Lung microvascular endothelial cell (primary cell): ENCODE results near the gene ZEB1. TPM values are rescaled to one million over a fixed set of nuclear protein-coding genes. Genes with fewer than 3 reads are reported as not detected.
"Not testable (repeated sequence)": the region's sequence is repeated elsewhere in the genome, so short reads cannot be mapped to it uniquely, and the experiment has no call there.

Experiments
- DNase-seq, 2 donors: peaks; one replicate each; pipeline versions ENCODE4 v3.0.0 to v3.0.0-alpha.2; 2010; ENCODE audit warnings: low read depth in 2 of 2
- total RNA-seq: library from RNA; depleted of rRNA; stranded (reverse); fragments of >200 nt; gene quantifications from 2 replicates; pipeline ENCODE4 v1.2.1, GENCODE V29; 2014

ZEB1 gene
- total RNA-seq, 1 donor from 2014 or later = 69.4 TPM

DNA sequence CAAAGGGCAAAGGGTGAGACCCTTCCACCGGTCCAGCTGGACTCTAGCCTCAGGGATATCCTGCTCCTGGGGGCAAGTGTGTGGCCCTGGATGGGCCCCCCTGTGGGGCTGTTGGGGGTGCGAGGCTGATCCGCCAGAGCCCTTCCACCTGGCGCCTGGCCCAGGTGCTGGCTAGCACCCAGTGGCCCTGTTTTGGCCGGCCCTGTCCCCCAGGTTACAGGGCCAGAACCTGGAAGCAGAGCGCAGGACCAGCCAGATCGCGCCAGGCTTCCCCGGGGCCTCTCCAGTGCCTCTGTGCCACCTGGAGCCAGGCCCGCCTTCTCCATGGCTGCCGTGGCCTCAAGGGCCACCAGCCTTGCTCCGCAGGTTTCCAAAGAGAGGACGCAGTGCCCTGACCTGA is 45.2 kb downstream of the ZEB1 start:
- not testable (repeated sequence) for DNase-seq

DNA sequence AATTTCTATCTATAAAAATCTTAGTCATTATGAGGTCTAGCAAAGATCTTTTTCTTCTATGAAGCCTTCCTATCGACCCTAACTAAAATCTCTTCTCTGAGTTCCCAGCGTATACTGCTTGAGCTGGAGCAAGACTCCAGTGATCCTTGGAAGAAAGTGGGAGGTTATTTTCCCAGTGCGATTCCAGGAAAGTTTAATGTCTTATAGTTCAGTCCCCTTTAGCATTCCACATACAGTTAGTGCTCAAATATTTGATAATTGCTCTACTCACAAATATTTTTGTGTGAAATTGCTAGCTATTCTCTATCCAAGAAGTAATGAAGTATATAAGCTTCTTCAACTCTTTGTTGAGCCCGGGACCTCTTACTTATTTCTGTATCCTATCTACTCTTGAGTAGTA is 47.7 kb downstream of the ZEB1 start:
- DNase-seq = no peak

DNA sequence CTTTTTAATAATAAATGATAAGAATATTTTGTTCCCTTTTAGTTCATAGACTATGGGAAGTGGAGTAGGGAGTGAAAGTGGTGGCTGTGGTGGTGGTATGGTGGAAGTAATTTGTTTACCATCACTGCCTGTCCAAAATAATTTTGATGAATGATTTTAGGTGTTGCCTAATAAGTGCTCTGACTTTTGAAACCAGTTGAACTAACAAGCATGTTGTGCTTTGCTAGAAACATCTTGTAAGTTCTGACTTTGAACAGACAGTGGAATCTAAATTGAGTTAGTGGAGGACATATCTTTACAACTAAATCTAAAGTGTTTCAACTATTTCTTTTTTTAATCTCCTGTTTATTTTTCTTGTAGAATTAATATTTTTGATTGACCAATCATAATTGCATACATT is 49.7 kb downstream of the ZEB1 start:
- DNase-seq = no peak

DNA sequence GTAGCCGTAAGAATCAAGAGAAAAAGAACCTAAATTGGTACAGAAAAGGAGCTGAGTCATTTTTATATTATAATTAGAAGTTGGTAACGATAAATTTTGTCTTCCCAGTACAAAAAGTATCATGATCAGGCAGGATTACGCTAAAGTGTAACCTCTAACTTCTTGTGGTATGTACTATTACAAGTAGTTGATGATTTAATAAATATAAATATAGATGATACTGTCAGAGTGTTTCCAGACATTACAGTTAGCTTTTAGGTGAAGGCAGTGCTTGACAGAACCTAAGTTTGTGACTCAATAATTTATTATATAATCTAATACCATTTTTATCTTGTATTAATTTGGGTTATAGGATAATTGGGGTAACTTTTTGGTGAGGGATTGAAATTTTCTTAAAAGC is 53.4 kb downstream of the ZEB1 start:
- no peak for DNase-seq

DNA sequence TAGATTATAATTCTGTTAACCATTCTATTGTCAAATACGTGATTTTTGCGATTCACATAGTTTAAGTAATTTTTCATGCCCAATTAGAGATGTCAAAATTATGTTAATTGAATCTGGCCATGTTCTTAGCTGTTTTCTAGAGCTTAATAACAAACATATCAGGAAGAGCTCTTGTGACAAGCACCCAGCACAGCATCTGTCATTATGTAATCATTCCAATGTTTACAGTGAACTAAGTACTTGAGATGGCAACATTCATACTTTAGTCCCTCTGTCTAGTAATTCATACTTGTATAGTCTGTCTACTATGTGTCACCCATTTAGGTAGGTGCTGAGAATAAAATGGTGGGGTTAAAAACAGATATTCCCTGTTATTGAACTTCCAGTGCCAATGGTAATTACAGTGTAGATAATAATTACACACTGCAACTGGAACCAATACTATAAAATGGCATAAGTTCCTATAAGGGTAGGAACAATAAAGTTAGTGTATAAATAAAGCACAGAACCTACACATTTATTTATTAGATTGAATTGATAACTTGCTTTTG is 55.2 kb downstream of the ZEB1 start:
- peak in 1 of 2 donors; percentile 44 for DNase-seq

GRCh38 chr10:31381171-31381570 is 62.2 kb downstream of the ZEB1 start:
- DNase-seq = no peak

GRCh38 chr10:31381766-31382316 is 62.8 kb downstream of the ZEB1 start:
- DNase-seq = peak in 1 of 2 donors; percentile 55

DNA sequence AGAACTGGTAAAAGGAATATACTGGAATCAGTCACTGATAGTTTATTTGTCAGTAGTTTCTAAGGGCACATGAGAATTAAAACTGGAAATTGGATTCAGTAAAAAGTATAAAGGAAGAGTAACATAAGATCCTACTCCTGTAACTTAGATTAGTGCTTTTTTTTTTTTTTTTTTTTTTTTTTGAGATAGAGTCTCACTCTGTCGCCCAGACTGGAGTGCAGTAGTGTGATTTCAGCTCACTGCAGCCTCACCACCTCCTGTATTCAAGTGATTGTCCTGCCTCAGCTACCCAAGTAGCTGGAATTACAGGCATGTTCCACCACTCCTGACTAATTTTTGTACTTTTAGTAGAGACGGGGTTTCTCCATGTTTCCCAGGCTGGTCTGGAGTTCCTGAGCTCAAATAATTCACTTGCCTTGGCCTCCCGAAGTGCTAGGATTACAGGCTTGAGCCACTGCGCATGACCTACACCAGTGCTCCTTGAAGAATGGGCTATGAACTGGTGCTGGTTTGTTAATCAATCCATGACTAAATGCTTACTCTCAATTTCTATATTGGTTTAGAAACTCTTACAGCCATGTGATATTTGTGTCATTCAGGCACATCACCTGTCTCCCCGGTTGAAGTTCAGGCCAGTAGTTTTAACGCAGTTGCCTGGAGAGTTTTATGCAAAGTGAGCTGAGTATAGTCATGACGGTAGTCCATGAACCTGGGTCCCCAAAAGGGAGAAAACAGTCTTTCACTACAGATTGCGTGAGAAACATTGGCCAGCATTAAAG is 65.0 kb downstream of the ZEB1 start:
- DNase-seq = no peak

GRCh38 chr10:31384589-31384949 is 65.6 kb downstream of the ZEB1 start:
- DNase-seq = peak in 1 of 2 donors; percentile 77

- no peak for DNase-seq
Observed at GRCh38 chr10:31390804-31391203, 71.8 kb downstream of the ZEB1 start.

GRCh38 chr10:31393844-31394243 is 74.8 kb downstream of the ZEB1 start:
- DNase-seq = no peak

- DNase-seq = no peak
Observed at GRCh38 chr10:31395695-31396094, 76.7 kb downstream of the ZEB1 start.

DNA sequence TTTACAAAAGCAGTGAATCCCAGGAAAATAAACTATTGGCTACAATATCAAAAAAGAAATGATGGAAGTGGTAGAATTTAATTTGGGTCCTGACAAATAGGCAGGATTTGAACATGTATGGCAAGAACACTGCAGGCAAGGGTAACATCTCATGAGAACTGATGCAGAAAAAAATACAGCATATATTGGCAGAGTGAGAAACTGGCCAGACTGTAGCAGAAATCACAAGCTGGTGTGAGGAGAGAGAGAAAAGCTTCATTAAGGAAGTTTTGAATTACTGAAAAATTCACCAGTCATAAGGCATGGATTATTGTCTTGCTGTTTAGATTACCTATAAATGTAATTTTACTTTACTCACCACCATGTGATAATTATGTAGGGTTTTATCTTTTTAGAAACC is 77.4 kb downstream of the ZEB1 start:
- no peak for DNase-seq

- no peak for DNase-seq
Observed at GRCh38 chr10:31397852-31398251, 78.8 kb downstream of the ZEB1 start.

DNA sequence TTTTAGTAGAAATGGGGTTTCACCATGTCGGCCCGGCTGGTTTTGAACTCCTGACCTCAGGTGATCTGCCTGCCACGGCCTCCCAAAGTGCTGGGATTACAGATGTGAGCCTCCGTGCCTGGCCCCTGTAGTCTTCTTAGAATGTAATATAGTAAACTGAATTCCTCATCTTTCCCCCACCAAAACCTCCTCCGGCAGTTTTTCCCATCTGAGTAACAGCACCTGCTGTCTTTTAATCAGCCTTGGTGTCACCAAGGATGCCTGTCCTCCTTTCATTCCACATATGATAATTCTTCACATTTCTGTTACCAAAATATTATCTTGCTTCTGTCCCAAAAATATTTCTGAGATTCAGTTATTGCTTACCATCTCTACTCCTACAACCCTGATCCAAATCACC is 80.2 kb downstream of the ZEB1 start:
- DNase-seq = no peak

DNA sequence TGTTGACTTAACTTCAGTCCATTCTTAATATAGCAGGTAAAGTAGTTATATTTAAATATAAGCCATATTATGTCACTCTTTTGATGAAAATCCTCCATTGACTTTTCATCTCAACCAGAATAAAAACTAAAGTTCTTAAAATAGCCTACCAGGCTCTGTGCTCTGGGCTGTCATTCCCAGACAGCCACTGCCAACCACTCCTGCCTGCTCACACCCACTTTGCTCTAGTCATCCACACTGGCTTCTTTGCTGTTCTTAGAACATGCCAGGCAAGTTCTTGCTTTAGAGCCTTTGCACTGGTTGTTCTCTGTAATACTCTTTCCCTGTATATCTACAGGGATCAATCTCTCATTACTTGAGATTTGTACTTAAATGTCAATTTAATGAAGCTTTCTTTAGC is 80.6 kb downstream of the ZEB1 start:
- no peak for DNase-seq

- DNase-seq = no peak
Observed at GRCh38 chr10:31401287-31401686, 82.3 kb downstream of the ZEB1 start.

GRCh38 chr10:31404640-31405039 is 85.6 kb downstream of the ZEB1 start:
- peak in 1 of 2 donors; percentile 48 for DNase-seq

DNA sequence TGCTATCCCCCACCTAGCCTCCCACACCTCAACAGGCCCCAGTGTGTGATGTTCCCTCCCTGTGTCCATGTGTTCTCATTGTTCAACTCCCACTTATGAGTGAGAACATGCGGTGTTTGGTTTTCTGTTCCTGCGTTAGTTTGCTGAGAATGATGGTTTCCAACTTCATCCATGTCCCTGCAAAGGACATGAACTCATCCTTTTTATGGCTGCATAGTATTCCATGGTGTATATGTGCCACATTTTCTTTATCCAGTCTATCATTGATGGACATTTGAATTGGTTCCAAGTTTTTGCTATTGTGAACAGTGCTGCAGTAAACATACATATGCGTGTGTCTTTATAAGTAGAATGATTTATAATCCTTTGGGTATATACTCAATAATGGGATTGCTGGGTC is 86.8 kb downstream of the ZEB1 start:
- DNase-seq = not testable (repeated sequence)

DNA sequence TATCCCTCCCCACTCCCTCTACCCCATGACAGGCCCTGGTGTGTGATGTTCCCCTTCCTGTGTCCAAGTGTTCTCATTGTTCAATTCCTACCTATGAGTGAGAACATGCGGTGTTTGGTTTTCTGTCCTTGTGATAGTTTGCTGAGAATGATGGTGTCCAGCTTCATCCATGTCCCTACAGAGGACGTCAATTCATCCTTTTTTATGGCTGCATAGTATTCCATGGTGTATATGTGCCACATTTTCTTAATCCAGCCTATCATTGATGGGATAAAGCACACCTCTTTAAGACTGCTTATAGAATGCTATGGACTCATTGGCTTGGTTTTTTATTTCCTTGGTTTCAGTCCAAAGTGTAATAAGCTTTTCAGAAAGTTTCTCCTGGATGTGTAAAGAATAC is 93.4 kb downstream of the ZEB1 start:
- DNase-seq = not testable (repeated sequence)

DNA sequence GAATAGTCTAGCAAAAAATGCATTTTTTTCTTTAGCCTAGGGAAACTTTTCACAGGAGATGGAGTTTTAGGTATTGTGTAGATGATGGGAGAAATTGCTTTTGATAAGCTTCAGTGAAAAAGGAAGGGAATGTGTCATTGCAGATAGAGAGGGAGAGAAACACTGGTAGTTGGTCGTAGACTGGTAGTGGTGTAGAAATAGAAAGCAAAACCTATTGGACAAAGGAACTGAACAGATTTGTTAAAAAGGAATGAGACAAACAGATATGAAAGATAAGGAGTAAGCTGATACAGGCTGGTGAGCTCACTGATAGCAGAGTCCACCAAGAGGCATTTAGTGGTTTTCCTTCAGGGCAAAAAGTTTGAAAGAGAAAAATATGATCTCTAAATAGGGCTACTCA is 94.3 kb downstream of the ZEB1 start:
- peak; percentile 38 to 44 for DNase-seq

DNA sequence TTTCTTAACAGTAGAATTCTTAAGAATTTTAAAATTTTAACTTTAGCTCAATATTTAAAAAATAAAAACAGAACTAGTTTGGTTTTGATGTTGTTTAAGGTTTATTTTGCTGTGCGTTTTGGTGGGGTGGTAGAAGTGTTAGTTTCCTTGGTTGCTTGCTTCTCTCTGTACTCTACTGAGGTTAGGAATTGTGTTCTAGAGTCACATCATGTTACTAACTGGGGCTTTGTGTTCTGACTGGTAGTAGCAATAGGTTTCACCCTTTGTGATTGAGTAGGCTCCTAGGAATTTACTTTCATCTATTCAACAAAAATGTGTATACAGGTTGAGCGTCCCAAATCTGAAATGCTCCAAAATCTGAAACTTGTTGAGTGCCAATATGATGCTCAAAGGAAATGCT is 99.5 kb downstream of the ZEB1 start:
- DNase-seq = no peak

- no peak for DNase-seq
Observed at GRCh38 chr10:31419394-31420063, 100.5 kb downstream of the ZEB1 start.
